ENCODE measurements around the gene SCTR. TPM values are rescaled to one million over a fixed set of nuclear protein-coding genes. Genes with fewer than 3 reads are reported as not detected.

SCTR gene
- total and polyA plus RNA-seq, 10 donors, result 0.39 to 0.54 (median 0.47) TPM; not detected in 6

GRCh38 chr2:119434664-119435063 lies 89.6 kb downstream of the SCTR start:
- no peak for DNase-seq
- 82 to 96% (median 94%) methylated on average over 6 of the region's 6 CpGs for WGBS, 5 donors
- H3K27me3 ChIP-seq (replicated peaks in 1 of 7), result peaks cover 0 to 60% (median 13%) of the 10 kb centered on the region in 7 donors

GRCh38 chr2:119433636-119434327 lies 90.5 kb downstream of the SCTR start:
- Histone ChIP-seq H3K4me1 (peaks cover 0 to 56% (median 36%) of the 10 kb centered on the region in 6 donors), H3K27me3 (replicated peaks in 1 of 7) (peaks cover 0 to 67% (median 13%) of the 10 kb centered on the region in 7 donors), H3K4me3 (peak overlapping the region in 3 of 8 donors; percentile 50 to 73 (median 59)), H3K36me3 (peaks cover 0 to 6% (median 0%) of the 10 kb centered on the region in 6 donors), H3K9me3 (no peaks in the 10 kb centered on the region), H3K27ac (no peak overlapping the region)
- DNase-seq, result no peak
- WGBS, 5 donors, result 76 to 85% (median 77%) methylated on average over 10 of the region's 10 CpGs
- TF ChIP-seq POLR2A (IDR thresholded peaks at IDR 0.05) (no peak), POLR2AphosphoS5 (IDR thresholded peaks at IDR 0.05) (no peak), CTCF (IDR thresholded peaks at IDR 0.05 in 8 of 11, conservative IDR thresholded peaks at IDR 0.05 in 3 of 11) (no peak)
- intact Hi-C loops (cut with DNase I; ENCODE audit: low total_unique reads), result no loop called here

More at GRCh38 chr2:119434664-119435063, 89.6 kb downstream of the SCTR start:
- Histone ChIP-seq H3K36me3 (peaks cover 0 to 6% (median 0%) of the 10 kb centered on the region in 6 donors), H3K9me3 (no peaks in the 10 kb centered on the region), H3K27ac (peak overlapping the region in 1 of 8 donors; percentile 17), H3K4me1 (peaks cover 0 to 47% (median 28%) of the 10 kb centered on the region in 6 donors), H3K4me3 (peak overlapping the region in 1 of 8 donors; percentile 40)
- TF ChIP-seq POLR2AphosphoS5 (IDR thresholded peaks at IDR 0.05), result no peak
- TF ChIP-seq CTCF (IDR thresholded peaks at IDR 0.05 in 8 of 11, conservative IDR thresholded peaks at IDR 0.05 in 3 of 11), result no peak
- TF ChIP-seq POLR2A (IDR thresholded peaks at IDR 0.05), result no peak
- intact Hi-C loops (cut with DNase I; ENCODE audit: low total_unique reads), result no loop called here

GRCh38 chr2:119432851-119433522 lies 91.3 kb downstream of the SCTR start:
- Histone ChIP-seq H3K4me3 (peak overlapping the region in 7 of 8 donors; percentile 0 to 73 (median 45)), H3K4me1 (peaks cover 3 to 64% (median 38%) of the 10 kb centered on the region in 6 donors), H3K27ac (peak overlapping the region in 3 of 8 donors; percentile 49 to 81 (median 78)), H3K36me3 (peaks cover 0 to 6% (median 0%) of the 10 kb centered on the region in 6 donors), H3K27me3 (replicated peaks in 1 of 7) (peaks cover 0 to 68% (median 13%) of the 10 kb centered on the region in 7 donors), H3K9me3 (no peaks in the 10 kb centered on the region)
- TF ChIP-seq CTCF (IDR thresholded peaks at IDR 0.05 in 8 of 11, conservative IDR thresholded peaks at IDR 0.05 in 3 of 11) (no peak), POLR2A (IDR thresholded peaks at IDR 0.05) (no peak), POLR2AphosphoS5 (IDR thresholded peaks at IDR 0.05) (no peak)
- intact Hi-C loops (cut with DNase I; ENCODE audit: low total_unique reads), result no loop called here
- DNase-seq, result no peak
- 89 to 98% (median 91%) methylated on average over 17 of the region's 17 CpGs for WGBS, 5 donors
